ENCODE results near the gene OR2A5.

OR2A5 gene

DNA sequence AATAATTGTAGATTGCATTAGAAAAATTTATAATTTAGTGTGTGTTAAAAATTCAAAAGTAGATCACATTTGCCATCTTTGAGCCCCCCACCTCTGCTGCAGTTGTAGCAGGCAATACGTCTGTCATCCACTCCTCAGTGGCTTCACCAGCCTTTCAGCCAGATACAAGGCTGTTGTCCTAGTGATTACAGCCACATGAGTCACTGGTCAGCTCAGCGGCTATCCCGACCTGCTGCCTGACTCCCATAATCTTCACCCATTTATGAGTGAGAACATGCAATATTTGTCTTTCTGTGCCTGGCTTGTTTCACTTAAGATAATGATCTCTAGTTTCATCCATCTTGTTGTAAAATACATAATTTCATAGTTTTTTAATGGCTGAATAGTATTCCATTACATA, 9.2 kb downstream of the OR2A5 start:
- TF ChIP-seq POLR2A (IDR thresholded peaks at IDR 0.05; ENCODE audit: low read depth, low read length) = no peak
- FAIRE-seq = no peak
- DNase-seq (ENCODE audit: insufficient read length, low spot score) = peak; percentile 15

- TF ChIP-seq POLR2A (IDR thresholded peaks at IDR 0.05; ENCODE audit: low read depth, low read length) = no peak
- FAIRE-seq (no peak), DNase-seq (ENCODE audit: insufficient read length, low spot score) (no peak)
Measured at GRCh38 chr7:144063710-144064109, 15.0 kb downstream of the OR2A5 start.

GRCh38 chr7:144069511-144069910, 20.8 kb downstream of the OR2A5 start, which contains the start of gene OR2A25:
TSS of gene OR2A25 (plus strand) at chr7:144069811. CDS start at chr7:144074220, 4,409 bp downstream.
- no peak for TF ChIP-seq POLR2A (IDR thresholded peaks at IDR 0.05; ENCODE audit: low read depth, low read length)
- no peak for FAIRE-seq
- DNase-seq (ENCODE audit: insufficient read length, low spot score) = no peak

DNA sequence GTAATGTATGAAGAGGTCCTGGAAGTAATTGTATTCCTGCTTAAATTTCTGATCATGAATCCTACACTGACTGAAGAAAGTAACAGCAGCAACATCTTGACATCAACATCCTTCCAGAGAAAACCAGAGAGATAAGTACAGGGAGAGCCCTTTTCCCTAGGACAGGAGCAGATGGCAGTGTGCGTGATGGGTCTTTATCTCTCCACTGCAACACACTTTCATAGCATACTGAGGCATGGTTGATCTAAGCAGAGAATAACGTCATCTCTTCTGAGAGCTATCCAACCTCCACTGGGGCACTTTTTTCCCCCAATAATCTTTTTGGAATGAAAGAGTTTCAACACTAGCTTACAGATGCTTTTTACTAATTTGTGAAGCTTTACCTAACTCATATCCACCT, 21.2 kb downstream of the OR2A5 start:
- FAIRE-seq (no peak), DNase-seq (ENCODE audit: insufficient read length, low spot score) (no peak)
- no peak for TF ChIP-seq POLR2A (IDR thresholded peaks at IDR 0.05; ENCODE audit: low read depth, low read length)

GRCh38 chr7:144074374-144074773, 25.6 kb downstream of the OR2A5 start:
- no peak for DNase-seq (ENCODE audit: insufficient read length, low spot score)
- no peak for FAIRE-seq
- no peak for TF ChIP-seq POLR2A (IDR thresholded peaks at IDR 0.05; ENCODE audit: low read depth, low read length)

DNA sequence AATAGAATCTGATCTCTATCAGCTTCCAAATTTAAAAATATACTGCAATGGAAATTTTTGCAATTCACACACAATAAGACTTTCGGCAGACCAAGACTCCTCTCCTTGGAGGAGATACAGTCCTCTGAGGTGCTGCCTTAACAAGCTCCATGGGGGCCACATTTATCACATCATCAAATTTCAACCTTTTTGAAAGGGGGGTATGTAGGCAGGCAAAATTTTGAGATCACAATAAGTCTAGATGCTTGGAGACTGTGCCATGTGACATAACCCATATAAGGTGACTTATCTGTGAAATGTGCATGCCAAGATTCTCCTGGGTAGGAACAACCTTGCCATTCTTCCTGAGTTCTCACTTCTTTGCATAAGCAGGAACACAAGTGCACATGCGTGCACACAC, 37.2 kb downstream of the OR2A5 start, which contains the start of gene OR2A12:
Gene OR2A12 (plus strand): TSS at position 301 of the 400 bp plus-strand sequence. CDS start 8,830 bp downstream, outside the sequence.
- TF ChIP-seq POLR2A (IDR thresholded peaks at IDR 0.05; ENCODE audit: low read depth, low read length) = no peak
- DNase-seq (ENCODE audit: insufficient read length, low spot score) (no peak), FAIRE-seq (no peak)

DNA sequence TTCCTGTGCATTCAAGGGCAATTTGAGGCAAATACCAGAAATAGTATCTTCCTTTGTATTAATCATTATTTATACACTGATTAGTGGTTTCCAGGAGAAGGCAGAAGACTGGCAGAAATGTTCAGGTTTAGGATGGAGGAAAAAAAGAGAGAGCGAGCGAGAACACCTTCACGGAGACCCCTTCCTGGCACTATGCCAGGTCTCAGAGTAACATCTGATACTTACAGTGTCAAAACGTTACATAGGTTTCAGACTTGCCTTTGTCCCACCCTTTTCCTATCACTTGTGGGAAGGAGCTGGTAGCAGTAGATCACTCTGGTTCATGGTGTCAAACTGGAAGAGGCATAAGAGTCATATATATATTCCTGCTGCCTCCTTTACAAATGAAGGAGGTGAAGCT, 38.0 kb downstream of the OR2A5 start:
- no peak for TF ChIP-seq POLR2A (IDR thresholded peaks at IDR 0.05; ENCODE audit: low read depth, low read length)
- FAIRE-seq (no peak), DNase-seq (ENCODE audit: insufficient read length, low spot score) (no peak)

- no peak for DNase-seq (ENCODE audit: insufficient read length, low spot score)
- no peak for FAIRE-seq
- no peak for TF ChIP-seq POLR2A (IDR thresholded peaks at IDR 0.05; ENCODE audit: low read depth, low read length)
Measured at GRCh38 chr7:144087230-144087629, 38.5 kb downstream of the OR2A5 start.

GRCh38 chr7:144090667-144091066, 41.9 kb downstream of the OR2A5 start:
- FAIRE-seq (no peak), DNase-seq (ENCODE audit: insufficient read length, low spot score) (no peak)
- no peak for TF ChIP-seq POLR2A (IDR thresholded peaks at IDR 0.05; ENCODE audit: low read depth, low read length)

- TF ChIP-seq POLR2A (IDR thresholded peaks at IDR 0.05; ENCODE audit: low read depth, low read length) = no peak
- DNase-seq (ENCODE audit: insufficient read length, low spot score) = no peak
- FAIRE-seq = no peak
Measured at GRCh38 chr7:144098776-144099175, 50.0 kb downstream of the OR2A5 start.

DNA sequence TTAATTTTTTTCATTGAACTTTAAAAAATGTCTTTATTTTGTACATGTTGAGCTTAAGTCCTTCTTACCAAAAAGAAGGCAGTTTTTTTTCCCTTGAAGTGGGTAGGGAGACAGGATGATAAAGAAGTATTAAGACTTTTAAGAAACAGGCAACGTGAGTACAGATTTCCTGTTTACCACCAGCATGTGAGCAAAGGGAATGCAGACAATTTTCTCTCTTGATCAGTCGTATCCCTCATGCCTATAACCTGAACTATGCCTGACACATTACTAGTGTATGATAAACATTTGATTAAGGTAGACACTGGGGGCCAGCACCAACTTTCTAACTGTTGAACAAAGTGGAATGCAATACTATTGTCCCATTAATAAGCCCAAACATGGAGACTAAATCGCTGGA, 51.9 kb downstream of the OR2A5 start:
- DNase-seq (ENCODE audit: insufficient read length, low spot score) (no peak), FAIRE-seq (no peak)
- no peak for TF ChIP-seq POLR2A (IDR thresholded peaks at IDR 0.05; ENCODE audit: low read depth, low read length)

DNA sequence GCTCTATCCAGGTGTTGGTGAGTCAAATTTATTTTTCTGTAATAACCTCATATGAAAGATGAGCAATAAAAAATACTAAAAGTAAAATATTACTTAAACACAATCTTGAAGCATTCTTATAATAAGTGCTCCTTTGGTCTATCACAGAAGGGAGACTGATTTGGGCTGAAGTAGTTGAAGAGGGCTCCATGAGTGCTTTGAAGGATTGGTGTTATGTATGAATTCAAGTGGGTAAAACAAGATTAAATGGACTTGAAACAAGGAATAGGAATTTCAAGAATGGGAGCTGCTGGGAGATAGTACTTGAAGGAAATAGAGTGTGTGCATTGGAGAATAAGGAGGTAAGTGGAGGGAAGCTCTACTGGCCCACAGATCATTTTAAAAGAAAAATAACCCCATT, 53.3 kb downstream of the OR2A5 start:
- DNase-seq (ENCODE audit: insufficient read length, low spot score) (no peak), FAIRE-seq (no peak)
- TF ChIP-seq POLR2A (IDR thresholded peaks at IDR 0.05; ENCODE audit: low read depth, low read length) = no peak

DNA sequence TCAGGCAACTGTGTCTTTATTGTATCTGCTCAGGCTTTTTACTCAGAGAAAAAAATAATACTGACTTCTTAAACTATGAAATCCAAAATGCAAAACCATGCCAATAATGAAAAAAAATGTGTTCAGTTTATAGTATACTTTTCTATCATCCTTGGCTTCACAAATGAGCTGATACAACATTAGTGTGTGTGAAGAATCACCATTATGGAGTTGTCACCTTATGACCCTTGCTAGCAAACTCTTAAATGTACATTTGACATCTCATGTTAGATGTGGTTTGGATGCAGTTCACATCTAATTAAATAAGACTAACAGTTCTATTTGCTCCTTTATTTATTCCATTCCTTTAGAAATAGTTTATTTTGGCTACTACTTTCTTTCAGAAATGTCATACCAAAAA, 56.5 kb downstream of the OR2A5 start:
- no peak for TF ChIP-seq POLR2A (IDR thresholded peaks at IDR 0.05; ENCODE audit: low read depth, low read length)
- FAIRE-seq (no peak), DNase-seq (ENCODE audit: insufficient read length, low spot score) (no peak)
